Measurements from ENCODE around the gene PLA2G2C. TPM values are rescaled to one million over a fixed set of nuclear protein-coding genes. Genes with fewer than 3 reads are reported as not detected.

PLA2G2C gene
- total RNA-seq, 1 donor from 2014 or later, result not detected

DNA sequence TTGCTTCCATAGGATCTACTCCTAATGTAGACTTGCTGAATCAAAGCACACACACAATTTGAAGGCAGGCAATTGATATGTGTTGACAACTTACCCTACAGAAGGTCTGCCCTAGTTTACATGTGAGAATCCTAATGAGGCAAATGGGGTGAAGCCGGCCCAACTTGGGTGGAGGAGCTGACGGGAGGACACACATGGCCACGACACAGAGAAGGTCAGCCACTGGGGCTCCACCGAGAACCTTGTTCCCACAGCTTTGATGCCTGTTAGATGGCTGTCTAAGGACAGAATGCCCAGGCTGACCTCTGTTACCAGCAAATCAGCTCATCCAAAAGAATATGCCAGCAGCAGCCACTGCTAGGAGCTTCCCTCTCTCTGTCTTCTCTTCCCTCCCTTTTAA is 65.5 kb downstream of the PLA2G2C start:
- no peaks in the 10 kb centered on the region for H3K36me3 Mint-ChIP-seq (ENCODE audit: low read depth, unreplicated experiment)
- TF ChIP-seq, protein P1, sequence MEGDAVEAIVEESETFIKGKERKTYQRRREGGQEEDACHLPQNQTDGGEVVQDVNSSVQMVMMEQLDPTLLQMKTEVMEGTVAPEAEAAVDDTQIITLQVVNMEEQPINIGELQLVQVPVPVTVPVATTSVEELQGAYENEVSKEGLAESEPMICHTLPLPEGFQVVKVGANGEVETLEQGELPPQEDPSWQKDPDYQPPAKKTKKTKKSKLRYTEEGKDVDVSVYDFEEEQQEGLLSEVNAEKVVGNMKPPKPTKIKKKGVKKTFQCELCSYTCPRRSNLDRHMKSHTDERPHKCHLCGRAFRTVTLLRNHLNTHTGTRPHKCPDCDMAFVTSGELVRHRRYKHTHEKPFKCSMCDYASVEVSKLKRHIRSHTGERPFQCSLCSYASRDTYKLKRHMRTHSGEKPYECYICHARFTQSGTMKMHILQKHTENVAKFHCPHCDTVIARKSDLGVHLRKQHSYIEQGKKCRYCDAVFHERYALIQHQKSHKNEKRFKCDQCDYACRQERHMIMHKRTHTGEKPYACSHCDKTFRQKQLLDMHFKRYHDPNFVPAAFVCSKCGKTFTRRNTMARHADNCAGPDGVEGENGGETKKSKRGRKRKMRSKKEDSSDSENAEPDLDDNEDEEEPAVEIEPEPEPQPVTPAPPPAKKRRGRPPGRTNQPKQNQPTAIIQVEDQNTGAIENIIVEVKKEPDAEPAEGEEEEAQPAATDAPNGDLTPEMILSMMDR (IDR thresholded peaks at IDR 0.05; ENCODE audit: insufficient read depth, low read depth, low read length), result no peak
- Histone ChIP-seq H3K79me2 (ENCODE audit: insufficient read depth, low read length) (no peaks in the 10 kb centered on the region), H3K36me3 (ENCODE audit: insufficient read depth, low read length) (no peaks in the 10 kb centered on the region), H3K27me3 (ENCODE audit: insufficient read depth, low read length) (peaks cover 17% of the 10 kb centered on the region), H3K4me1 (ENCODE audit: insufficient read depth, low read length) (peaks cover 13% of the 10 kb centered on the region), H3K4me3 (ENCODE audit: insufficient read depth, low read depth, low read length) (no peak overlapping the region), H3K27ac (ENCODE audit: low read depth, low read length) (no peak overlapping the region), H4K20me1 (ENCODE audit: insufficient read depth, low read length) (no peaks in the 10 kb centered on the region), H3K9me3 (ENCODE audit: insufficient read depth, low read depth, low read length) (no peaks in the 10 kb centered on the region), H3K4me2 (ENCODE audit: low read length) (no peak overlapping the region), H3K9ac (ENCODE audit: low read length) (no peak overlapping the region), H2AFZ (ENCODE audit: low read depth, low read length) (no peak overlapping the region)
- no peak overlapping the region for H3K4me3 Mint-ChIP-seq (ENCODE audit: unreplicated experiment)
- H3K27me3 Mint-ChIP-seq (ENCODE audit: low read depth, unreplicated experiment), result peaks cover 42% of the 10 kb centered on the region
- peaks cover 6% of the 10 kb centered on the region for H3K9me3 Mint-ChIP-seq (ENCODE audit: unreplicated experiment)
- DNase-seq (ENCODE audit: low read depth) (no peak), FAIRE-seq (no peak)
- peaks cover 5% of the 10 kb centered on the region for H3K4me1 Mint-ChIP-seq (ENCODE audit: low read depth, unreplicated experiment)
- no peak overlapping the region for H3K27ac Mint-ChIP-seq (ENCODE audit: unreplicated experiment)

DNA sequence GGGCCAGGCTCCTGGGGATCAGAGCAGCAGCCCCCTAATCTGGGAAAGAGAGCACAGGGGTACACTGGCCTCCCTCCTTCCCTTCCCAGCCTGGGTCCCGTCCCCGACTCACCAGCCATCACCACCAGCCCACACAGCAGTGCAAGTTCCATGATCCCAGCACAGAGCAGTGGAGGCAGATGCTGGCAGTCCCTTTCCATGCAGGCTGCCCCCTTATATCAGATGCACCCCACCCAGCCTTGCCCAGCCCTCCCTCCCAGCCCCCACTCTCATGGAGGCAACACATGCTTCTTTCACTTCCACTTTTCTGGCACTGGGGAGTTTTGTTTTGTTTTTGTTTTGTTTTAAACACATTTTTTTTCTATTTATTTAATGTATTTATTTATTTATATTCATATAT is 67.0 kb downstream of the PLA2G2C start, which contains the start of gene PLA2G2D:
Gene PLA2G2D, minus strand, starts transcription at position 190 of the 400 bp plus-strand sequence. Its CDS starts 38 bp downstream, at position 152.
- DNase-seq (ENCODE audit: low read depth), result no peak
- H3K4me3 Mint-ChIP-seq (ENCODE audit: unreplicated experiment), result no peak within 1 kb of the TSS
- Histone ChIP-seq H3K9ac (ENCODE audit: low read length) (no peak within 1 kb of the TSS), H3K27me3 (ENCODE audit: insufficient read depth, low read length) (peaks cover 17% of the 10 kb centered on the region), H3K36me3 (ENCODE audit: insufficient read depth, low read length) (no peaks in the 10 kb centered on the region), H3K9me3 (ENCODE audit: insufficient read depth, low read depth, low read length) (no peaks in the 10 kb centered on the region), H2AFZ (ENCODE audit: low read depth, low read length) (no peak within 1 kb of the TSS), H4K20me1 (ENCODE audit: insufficient read depth, low read length) (no peaks in the 10 kb centered on the region), H3K4me1 (ENCODE audit: insufficient read depth, low read length) (peaks cover 4% of the 10 kb centered on the region), H3K4me3 (ENCODE audit: insufficient read depth, low read depth, low read length) (no peak within 1 kb of the TSS), H3K27ac (ENCODE audit: low read depth, low read length) (no peak within 1 kb of the TSS), H3K79me2 (ENCODE audit: insufficient read depth, low read length) (no peaks in the 10 kb centered on the region), H3K4me2 (ENCODE audit: low read length) (no peak within 1 kb of the TSS)
- no peak for FAIRE-seq
- peaks cover 3% of the 10 kb centered on the region for H3K9me3 Mint-ChIP-seq (ENCODE audit: unreplicated experiment)
- H3K27me3 Mint-ChIP-seq (ENCODE audit: low read depth, unreplicated experiment), result peaks cover 36% of the 10 kb centered on the region
- no peaks in the 10 kb centered on the region for H3K4me1 Mint-ChIP-seq (ENCODE audit: low read depth, unreplicated experiment)
- no peak within 1 kb of the TSS for H3K27ac Mint-ChIP-seq (ENCODE audit: unreplicated experiment)
- TF ChIP-seq, protein P1 (IDR thresholded peaks at IDR 0.05; ENCODE audit: insufficient read depth, low read depth, low read length), result no peak
- TF ChIP-seq EZH2 (IDR thresholded peaks at IDR 0.05; ENCODE audit: insufficient read depth, low read length), result no peak
- no peaks in the 10 kb centered on the region for H3K36me3 Mint-ChIP-seq (ENCODE audit: low read depth, unreplicated experiment)

DNA sequence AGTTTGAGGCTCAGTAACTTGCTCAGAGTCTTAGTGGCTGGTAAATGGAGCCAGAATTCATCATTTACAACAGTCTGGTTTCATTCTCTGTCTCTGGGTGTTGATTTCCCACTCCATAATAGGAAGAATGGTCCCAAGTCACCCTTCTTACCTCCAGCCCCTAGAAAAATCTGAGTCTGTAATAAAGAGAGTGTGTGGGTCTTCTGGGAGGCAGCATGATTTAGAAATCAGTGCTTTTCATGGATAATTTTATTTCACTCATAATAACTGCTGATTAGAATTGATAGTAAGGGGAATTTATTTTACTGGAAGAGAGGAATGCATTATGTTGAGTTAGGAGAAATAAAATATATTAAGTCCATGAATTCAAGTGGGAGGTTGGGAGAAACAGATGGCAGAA is 69.1 kb downstream of the PLA2G2C start:
- Histone ChIP-seq H4K20me1 (ENCODE audit: insufficient read depth, low read length) (no peaks in the 10 kb centered on the region), H3K27me3 (ENCODE audit: insufficient read depth, low read length) (peaks cover 17% of the 10 kb centered on the region), H2AFZ (ENCODE audit: low read depth, low read length) (no peak overlapping the region), H3K4me2 (ENCODE audit: low read length) (no peak overlapping the region), H3K27ac (ENCODE audit: low read depth, low read length) (no peak overlapping the region), H3K36me3 (ENCODE audit: insufficient read depth, low read length) (no peaks in the 10 kb centered on the region), H3K9me3 (ENCODE audit: insufficient read depth, low read depth, low read length) (no peaks in the 10 kb centered on the region), H3K4me3 (ENCODE audit: insufficient read depth, low read depth, low read length) (no peak overlapping the region), H3K79me2 (ENCODE audit: insufficient read depth, low read length) (no peaks in the 10 kb centered on the region), H3K9ac (ENCODE audit: low read length) (no peak overlapping the region), H3K4me1 (ENCODE audit: insufficient read depth, low read length) (peaks cover under 1% of the 10 kb centered on the region)
- DNase-seq (ENCODE audit: low read depth) (no peak), FAIRE-seq (no peak)
- H3K27me3 Mint-ChIP-seq (ENCODE audit: low read depth, unreplicated experiment), result peaks cover 47% of the 10 kb centered on the region
- no peaks in the 10 kb centered on the region for H3K4me1 Mint-ChIP-seq (ENCODE audit: low read depth, unreplicated experiment)
- TF ChIP-seq, protein P1 (IDR thresholded peaks at IDR 0.05; ENCODE audit: insufficient read depth, low read depth, low read length), result no peak
- TF ChIP-seq EZH2 (IDR thresholded peaks at IDR 0.05; ENCODE audit: insufficient read depth, low read length), result no peak
- peaks cover 3% of the 10 kb centered on the region for H3K9me3 Mint-ChIP-seq (ENCODE audit: unreplicated experiment)
- no peak overlapping the region for H3K4me3 Mint-ChIP-seq (ENCODE audit: unreplicated experiment)
- H3K36me3 Mint-ChIP-seq (ENCODE audit: low read depth, unreplicated experiment), result peaks cover 2% of the 10 kb centered on the region
- no peak overlapping the region for H3K27ac Mint-ChIP-seq (ENCODE audit: unreplicated experiment)
